AG09319 (cell line): Measurements from ENCODE around the gene PRTG.

Source experiments
- DNase-seq: peaks from one replicate; pipeline ENCODE4 v3.0.0-alpha.2; 2010; ENCODE audit warnings: low read depth; ENCODE audit errors: extremely low read depth
- CTCF ChIP-seq: IDR thresholded peaks from 2 replicates; pipeline ENCODE4 v1.5.1; 2011; ENCODE audit warnings: low read depth, mild to moderate bottlenecking, inconsistent platforms, low read length, moderate library complexity

Gene PRTG

GRCh38 chr15:55710286-55710685, 32.7 kb downstream of the PRTG start:
- TF ChIP-seq CTCF: no peak
- no peak for DNase-seq

GRCh38 chr15:55709458-55709857, 33.5 kb downstream of the PRTG start:
- DNase-seq: no peak
- no peak for TF ChIP-seq CTCF

- DNase-seq: no peak
- TF ChIP-seq CTCF: no peak
Measured at GRCh38 chr15:55708720-55709119, 34.2 kb downstream of the PRTG start.

GRCh38 chr15:55707951-55708350, 35.0 kb downstream of the PRTG start:
- no peak for TF ChIP-seq CTCF
- DNase-seq: no peak

GRCh38 chr15:55707518-55707917, 35.4 kb downstream of the PRTG start:
- no peak for TF ChIP-seq CTCF
- DNase-seq: no peak

- DNase-seq: no peak
Measured at GRCh38 chr15:55703873-55704301, 39.1 kb downstream of the PRTG start.

GRCh38 chr15:55700876-55701275, 42.1 kb downstream of the PRTG start:
- no peak for TF ChIP-seq CTCF
- DNase-seq: no peak

More at GRCh38 chr15:55703873-55704301, 39.1 kb downstream of the PRTG start:
- no peak for TF ChIP-seq CTCF
